HL-60 (cell line): ENCODE results near the gene SORCS2.

Experiments
- CTCF ChIP-seq: IDR thresholded peaks from one replicate; pipeline ENCODE4 v1.5.1; 2011; ENCODE audit warnings: low read length, control low read depth, inconsistent platforms; ENCODE audit not compliant: insufficient read depth
- GABPA ChIP-seq: IDR thresholded peaks from 2 replicates; pipeline ENCODE4 v1.6.1; 2012; ENCODE audit warnings: low read depth
- POLR2AphosphoS5 ChIP-seq: IDR thresholded peaks from 2 replicates; pipeline ENCODE4 v1.6.1; 2012; ENCODE audit warnings: low read depth
- SPI1 ChIP-seq: IDR thresholded peaks from 2 replicates; pipeline ENCODE4 v1.6.1; 2012; ENCODE audit warnings: low read depth, mild to moderate bottlenecking, borderline replicate concordance
- TF ChIP-seq, protein P1 (sequence below): IDR thresholded peaks from 2 replicates; pipeline ENCODE4 v1.6.1; 2012; ENCODE audit warnings: low read depth; ENCODE audit not compliant: insufficient replicate concordance

DNA sequence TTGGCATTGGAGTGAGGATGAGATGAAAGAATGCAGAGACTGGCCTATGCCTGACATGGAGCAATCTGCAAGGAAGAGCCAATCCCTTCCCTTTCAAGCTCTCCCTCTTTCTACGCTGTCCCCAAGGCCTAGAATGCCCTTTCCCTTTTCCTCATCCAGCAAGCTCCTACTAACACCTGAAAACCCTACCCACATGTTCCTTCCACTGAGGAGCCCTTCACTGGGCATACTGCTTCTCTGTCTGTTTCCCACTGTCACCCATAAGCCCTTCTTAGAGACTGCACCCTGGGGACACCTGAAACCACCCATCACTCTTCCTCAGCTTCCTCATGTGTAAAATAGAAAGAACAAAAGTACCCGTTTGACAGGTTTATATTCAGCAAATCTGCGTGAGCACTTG, 492.0 kb downstream of the SORCS2 start:
- TF ChIP-seq CTCF, result no peak
- TF ChIP-seq, protein P1, sequence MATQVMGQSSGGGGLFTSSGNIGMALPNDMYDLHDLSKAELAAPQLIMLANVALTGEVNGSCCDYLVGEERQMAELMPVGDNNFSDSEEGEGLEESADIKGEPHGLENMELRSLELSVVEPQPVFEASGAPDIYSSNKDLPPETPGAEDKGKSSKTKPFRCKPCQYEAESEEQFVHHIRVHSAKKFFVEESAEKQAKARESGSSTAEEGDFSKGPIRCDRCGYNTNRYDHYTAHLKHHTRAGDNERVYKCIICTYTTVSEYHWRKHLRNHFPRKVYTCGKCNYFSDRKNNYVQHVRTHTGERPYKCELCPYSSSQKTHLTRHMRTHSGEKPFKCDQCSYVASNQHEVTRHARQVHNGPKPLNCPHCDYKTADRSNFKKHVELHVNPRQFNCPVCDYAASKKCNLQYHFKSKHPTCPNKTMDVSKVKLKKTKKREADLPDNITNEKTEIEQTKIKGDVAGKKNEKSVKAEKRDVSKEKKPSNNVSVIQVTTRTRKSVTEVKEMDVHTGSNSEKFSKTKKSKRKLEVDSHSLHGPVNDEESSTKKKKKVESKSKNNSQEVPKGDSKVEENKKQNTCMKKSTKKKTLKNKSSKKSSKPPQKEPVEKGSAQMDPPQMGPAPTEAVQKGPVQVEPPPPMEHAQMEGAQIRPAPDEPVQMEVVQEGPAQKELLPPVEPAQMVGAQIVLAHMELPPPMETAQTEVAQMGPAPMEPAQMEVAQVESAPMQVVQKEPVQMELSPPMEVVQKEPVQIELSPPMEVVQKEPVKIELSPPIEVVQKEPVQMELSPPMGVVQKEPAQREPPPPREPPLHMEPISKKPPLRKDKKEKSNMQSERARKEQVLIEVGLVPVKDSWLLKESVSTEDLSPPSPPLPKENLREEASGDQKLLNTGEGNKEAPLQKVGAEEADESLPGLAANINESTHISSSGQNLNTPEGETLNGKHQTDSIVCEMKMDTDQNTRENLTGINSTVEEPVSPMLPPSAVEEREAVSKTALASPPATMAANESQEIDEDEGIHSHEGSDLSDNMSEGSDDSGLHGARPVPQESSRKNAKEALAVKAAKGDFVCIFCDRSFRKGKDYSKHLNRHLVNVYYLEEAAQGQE, result no peak
- TF ChIP-seq POLR2AphosphoS5, result no peak
- TF ChIP-seq GABPA, result no peak
- TF ChIP-seq SPI1, result no peak
